A673 (cell line): ENCODE results near the gene MAPK8IP3.

ENCODE experiments used
- CTCF ChIP-seq: fragments of 300-800, 200-600 bp; sonication (generic); conservative IDR thresholded peaks from 2 replicates; pipeline ENCODE4 v1.5.1; 2017; ENCODE audit warnings: low read depth, mild to moderate bottlenecking, antibody characterized with exemption, low read length, moderate library complexity, mixed read lengths
- EZH2 ChIP-seq: fragments of 200-600 bp; sonication (generic); IDR thresholded peaks from 2 replicates; pipeline ENCODE4 v1.6.1; 2017; ENCODE audit warnings: borderline replicate concordance, low read depth, mild to moderate bottlenecking, mixed read lengths, antibody characterized with exemption, low read length; ENCODE audit not compliant: poor library complexity, severe bottlenecking

GRCh38 chr16:1745181-1745899 lies 39.3 kb downstream of the MAPK8IP3 start:
- no peak for TF ChIP-seq CTCF
- no peak for TF ChIP-seq EZH2
